GM12878 (cell line): Measurements from ENCODE around the gene DMWD. TPM values are rescaled to one million over a fixed set of nuclear protein-coding genes. Genes with fewer than 3 reads are reported as not detected.

Experiments used
- CEBPB ChIP-seq, 2 experiments: fragments of 150-350 bp in 1 of 2; IDR thresholded peaks; 2 replicates each; pipeline ENCODE4 v1.6.1; 2012 to 2014; ENCODE audit warnings: low read depth in 2 of 2, low read length in 2 of 2, borderline replicate concordance in 1 of 2, inconsistent platforms in 1 of 2
- GABPA ChIP-seq: IDR thresholded peaks from 2 replicates; pipeline ENCODE4 v1.6.1; 2014; ENCODE audit warnings: antibody characterized with exemption, low read depth, mild to moderate bottlenecking, inconsistent platforms
- HSF1 ChIP-seq: fragments of 150-350 bp; IDR thresholded peaks from 2 replicates; pipeline ENCODE4 v1.6.1; 2014; ENCODE audit warnings: mild to moderate bottlenecking, low read depth, low read length
- PAX8 ChIP-seq: fragments of 450-650 bp; IDR thresholded peaks from 2 replicates; pipeline ENCODE4 v1.6.1; 2017; ENCODE audit warnings: mild to moderate bottlenecking, moderate library complexity
- PBX3 ChIP-seq: IDR thresholded peaks from 2 replicates; pipeline ENCODE4 v1.6.1; 2011; ENCODE audit warnings: mild to moderate bottlenecking, low read depth, low read length, moderate library complexity; ENCODE audit not compliant: insufficient replicate concordance
- RELA ChIP-seq: fragments of 450-650 bp; IDR thresholded peaks from 2 replicates; pipeline ENCODE4 v1.8.0; 2014; ENCODE audit warnings: borderline replicate concordance; ENCODE audit not compliant: partially characterized antibody
- RELB ChIP-seq: fragments of 450-650 bp; IDR thresholded peaks from 2 replicates; pipeline ENCODE4 v1.6.1; 2017; ENCODE audit warnings: low read depth, mild to moderate bottlenecking, moderate library complexity
- SKIL ChIP-seq: fragments of 450-650 bp; IDR thresholded peaks from 2 replicates; pipeline ENCODE4 v1.6.1; 2017; ENCODE audit warnings: mild to moderate bottlenecking, low read depth, inconsistent platforms; ENCODE audit not compliant: poor library complexity, severe bottlenecking
- YBX1 ChIP-seq: fragments of 450-650 bp; IDR thresholded peaks from 2 replicates; pipeline ENCODE4 v1.6.1; 2016; ENCODE audit warnings: antibody characterized with exemption
- polyA plus RNA-seq, 11 experiments: library from polyadenylated mRNA; depleted of rRNA in 4 of 11; unstranded in 6 of 11; stranded (reverse) in 5 of 11; fragments of >200 nt; fragmentation: Nextera tagmentation in 4 of 11; fragmentation: Illumina TruSeq in 1 of 11; extraction: Ambion mirVana in 4 of 11; extraction: Trizol in 1 of 11; gene quantifications; 1 replicate in 1 of 11; 2 replicates in 10 of 11; pipeline versions ENCODE4 v1.2.1 to v1.2.3, GENCODE V29; 2011 to 2016; ENCODE audit warnings: inconsistent platforms in 2 of 11, missing spikeins in 2 of 11, low read depth in 1 of 11
- total RNA-seq, 4 experiments: library from RNA; depleted of rRNA in 3 of 4; stranded (reverse); fragments of >200 nt in 3 of 4; fragmentation: Illumina TruSeq in 1 of 4; extraction: Trizol in 1 of 4; gene quantifications; 2 replicates each; pipeline versions ENCODE4 v1.2.1 to v1.2.3, GENCODE V29; 2013 to 2021
- TF ChIP-seq, protein P1 (sequence below): fragments of 450-650 bp; IDR thresholded peaks from 2 replicates; pipeline ENCODE4 v1.6.1; 2017; ENCODE audit warnings: borderline replicate concordance

DMWD gene
- total and polyA plus RNA-seq, 10 of the 15 experiments (the other 5 are each of a cell fraction or from before 2014, with no cell fraction given), result 3.5 to 56.0 (median 11.6) TPM

DNA sequence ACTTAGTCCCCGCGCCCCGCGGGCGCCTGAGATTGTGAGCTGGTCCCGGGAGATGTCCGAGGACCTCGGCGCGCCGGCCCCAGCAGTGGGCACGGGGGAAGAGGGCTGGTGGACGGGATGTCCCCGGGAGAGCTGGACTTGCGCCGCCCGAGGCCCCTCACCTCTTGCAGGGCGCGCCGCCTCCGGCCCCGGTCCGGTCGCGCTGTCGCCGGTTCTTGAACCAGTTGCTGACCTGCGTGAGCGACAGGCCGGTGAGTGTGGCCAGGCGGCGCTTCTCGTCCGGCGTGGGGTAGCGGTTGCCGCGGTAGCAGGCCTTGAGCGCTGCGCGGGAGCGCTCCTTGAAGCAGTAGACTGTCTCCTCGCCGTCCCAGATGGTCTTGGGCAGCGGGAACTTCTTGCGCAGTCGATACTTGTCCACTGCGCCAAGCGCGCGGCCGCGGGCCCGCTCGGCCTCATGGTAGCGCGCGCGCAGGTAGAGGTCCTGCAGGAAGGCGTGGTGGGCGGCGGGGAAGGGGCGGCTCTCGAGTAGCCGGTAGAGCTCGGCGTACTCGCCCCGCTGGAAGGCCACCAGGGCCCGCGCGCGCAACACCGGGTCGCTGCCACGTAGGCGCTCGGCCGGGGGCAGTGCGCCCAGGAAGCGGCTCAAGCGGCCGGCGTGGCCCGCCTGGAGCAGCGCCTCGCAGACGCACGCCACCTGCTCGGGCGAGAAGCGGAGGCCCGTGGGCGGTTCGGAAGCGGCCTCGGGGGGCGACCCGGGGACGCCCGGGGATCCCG lies 24.6 kb downstream of the DMWD start (continued):
- TF ChIP-seq RELB (no peak), SKIL (no peak), PAX8 (no peak), CEBPB (IDR thresholded peaks at IDR 0.05; ENCODE audit: borderline replicate concordance in 1 of 2, low read depth in 2 of 2, low read length in 2 of 2) (no peak), RELA (no peak), YBX1 (no peak), HSF1 (no peak), PBX3 (no peak), GABPA (no peak)
- TF ChIP-seq, protein P1, sequence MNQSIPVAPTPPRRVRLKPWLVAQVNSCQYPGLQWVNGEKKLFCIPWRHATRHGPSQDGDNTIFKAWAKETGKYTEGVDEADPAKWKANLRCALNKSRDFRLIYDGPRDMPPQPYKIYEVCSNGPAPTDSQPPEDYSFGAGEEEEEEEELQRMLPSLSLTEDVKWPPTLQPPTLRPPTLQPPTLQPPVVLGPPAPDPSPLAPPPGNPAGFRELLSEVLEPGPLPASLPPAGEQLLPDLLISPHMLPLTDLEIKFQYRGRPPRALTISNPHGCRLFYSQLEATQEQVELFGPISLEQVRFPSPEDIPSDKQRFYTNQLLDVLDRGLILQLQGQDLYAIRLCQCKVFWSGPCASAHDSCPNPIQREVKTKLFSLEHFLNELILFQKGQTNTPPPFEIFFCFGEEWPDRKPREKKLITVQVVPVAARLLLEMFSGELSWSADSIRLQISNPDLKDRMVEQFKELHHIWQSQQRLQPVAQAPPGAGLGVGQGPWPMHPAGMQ, result no peak
- TF ChIP-seq, all 136 proteins: peak for 17
